ENCODE data around the gene KMT2D.

- TF ChIP-seq CTCF (IDR thresholded peaks at IDR 0.05): no peak
- no peak for TF ChIP-seq POLR2A (IDR thresholded peaks at IDR 0.05)
Measured at GRCh38 chr12:49091056-49091835, 30.7 kb upstream of the KMT2D start.

Measured in prostate gland (tissue), 2 donors.